ENCODE measurements around the gene HOXA3.

DNA sequence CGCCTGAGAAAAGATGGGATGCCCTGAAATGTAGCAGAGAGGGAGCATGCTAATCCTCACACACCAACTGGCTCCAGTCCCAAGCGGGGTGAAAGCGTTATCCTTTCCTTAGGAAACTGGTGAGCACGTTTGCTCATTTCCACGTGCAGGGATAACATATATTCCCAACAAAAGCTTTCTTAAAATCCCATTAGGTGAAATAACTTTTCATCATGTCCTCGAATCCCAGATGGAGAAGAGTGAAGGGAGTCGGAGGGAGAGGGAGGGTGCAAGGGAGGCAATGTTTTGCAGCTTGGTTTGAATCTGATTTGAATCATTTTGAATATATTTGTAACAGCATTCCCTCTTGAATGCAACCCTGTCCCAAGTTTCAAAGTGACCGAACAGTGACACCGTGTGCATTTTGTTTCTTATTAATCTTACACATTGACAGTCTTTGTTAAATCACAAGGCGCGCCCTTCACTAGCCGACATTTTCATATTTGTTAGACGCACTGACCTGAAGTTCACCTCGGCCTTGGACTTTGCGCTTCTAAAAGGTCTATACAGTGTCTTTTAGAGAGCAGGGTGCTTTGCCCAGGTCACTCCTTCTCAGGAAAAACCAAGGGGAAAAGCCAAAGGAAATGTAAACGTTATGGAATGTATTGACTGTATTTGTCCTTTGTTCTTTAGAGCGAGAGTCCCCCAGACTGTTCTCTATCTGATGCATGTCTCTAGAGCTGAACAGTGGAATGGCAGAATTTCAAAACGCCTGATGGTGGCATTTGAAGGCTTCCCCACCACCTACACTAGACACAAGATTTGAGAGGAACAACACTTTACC lies 18.8 kb downstream of the HOXA3 start:
- no peak for TF ChIP-seq POLR2A (IDR thresholded peaks at IDR 0.05)
- TF ChIP-seq CTCF (IDR thresholded peaks at IDR 0.05) = no peak
- no peak for TF ChIP-seq EP300 (IDR thresholded peaks at IDR 0.05)
- no peak for TF ChIP-seq POLR2AphosphoS5 (IDR thresholded peaks at IDR 0.05)
